HEK293 (cell line): ENCODE measurements around the gene HSD3B2.

Experiments used
- CTCF ChIA-PET: fragments of 350-600 bp; formaldehyde crosslinking; extraction: SDS; loops from one replicate; lab custom pipeline; 2021; ENCODE audit warnings: antibody characterized with exemption; lab: Yijun Ruan, JAX
- POLR2A ChIA-PET: fragments of 300-600 bp; formaldehyde crosslinking; extraction: SDS; loops from one replicate; lab custom pipeline; 2020; ENCODE audit warnings: antibody characterized with exemption, inconsistent platforms; lab: Yijun Ruan, JAX
- H3K27ac ChIP-seq: fragments of 200-500 bp; sonication (Bioruptor generic); 2 replicates; pipeline ENCODE4 v1.5.1; 2014; ENCODE audit warnings: low read depth, low read length, control low read depth, inconsistent platforms; ENCODE audit errors: extremely low read depth
- H3K36me3 ChIP-seq, 2 experiments: fragments of 200-500 bp in 1 of 2; sonication (Bioruptor generic) in 1 of 2; 1 replicate in 1 of 2; 2 replicates in 1 of 2; pipeline ENCODE4 v1.5.1; 2014 to 2017; ENCODE audit warnings: inconsistent platforms in 2 of 2, low read length in 2 of 2; ENCODE audit not compliant: control insufficient read depth in 2 of 2, insufficient read depth in 1 of 2
- H3K4me1 ChIP-seq: fragments of 200-500 bp; sonication (Bioruptor generic); 2 replicates; pipeline ENCODE4 v1.5.1; 2014; ENCODE audit warnings: mild to moderate bottlenecking, low read length, inconsistent platforms; ENCODE audit not compliant: control insufficient read depth, insufficient read depth
- H3K4me3 ChIP-seq: 2 replicates; pipeline ENCODE4 v1.5.1; 2011; ENCODE audit warnings: low read depth, mild to moderate bottlenecking, control low read depth, low read length, moderate library complexity
- H3K9me3 ChIP-seq: fragments of 200-500 bp; sonication (Bioruptor generic); 2 replicates; pipeline ENCODE4 v1.5.1; 2014; ENCODE audit warnings: low read depth, low read length, inconsistent platforms; ENCODE audit not compliant: control insufficient read depth, insufficient read depth
- GLIS1 ChIP-seq: fragments of 450-650 bp; formaldehyde crosslinking; IDR thresholded peaks from 2 replicates; pipeline ENCODE4 v1.5.1; 2016; ENCODE audit warnings: missing biosample characterization, missing genetic modification characterization
- HOXD13 ChIP-seq: sonication (generic); formaldehyde crosslinking; IDR thresholded peaks from 2 replicates; pipeline ENCODE4 v1.8.0; 2022; ENCODE audit warnings: missing genetic modification reagents, borderline replicate concordance
- IKZF3 ChIP-seq: fragments of 450-650 bp; IDR thresholded peaks from 2 replicates; pipeline ENCODE4 v1.5.0; 2018; ENCODE audit warnings: missing biosample characterization, mild to moderate bottlenecking, missing genetic modification characterization, moderate library complexity
- KLF10 ChIP-seq: fragments of 450-650 bp; IDR thresholded peaks from 2 replicates; pipeline ENCODE4 v1.5.1; 2018; ENCODE audit warnings: missing biosample characterization, mild to moderate bottlenecking, missing genetic modification characterization
- PRDM1 ChIP-seq: fragments of 450-650 bp; formaldehyde crosslinking; IDR thresholded peaks from 2 replicates; pipeline ENCODE4; 2016; ENCODE audit warnings: missing biosample characterization, missing genetic modification characterization
- REPIN1 ChIP-seq: fragments of 450-650 bp; formaldehyde crosslinking; IDR thresholded peaks from 2 replicates; pipeline ENCODE4 v1.5.1; 2017; ENCODE audit warnings: missing biosample characterization, missing genetic modification characterization, low read depth
- TRIM28 ChIP-seq: IDR thresholded peaks from 2 replicates; pipeline ENCODE4 v1.6.1; 2011; ENCODE audit warnings: low read length, control low read depth, borderline replicate concordance
- YY2 ChIP-seq: fragments of 450-650 bp; formaldehyde crosslinking; IDR thresholded peaks from 2 replicates; pipeline ENCODE4 v1.5.1; 2016; ENCODE audit warnings: missing biosample characterization, missing genetic modification characterization
- ZFHX2 ChIP-seq: fragments of 450-650 bp; formaldehyde crosslinking; conservative IDR thresholded peaks from 2 replicates; pipeline ENCODE4 v1.5.1; 2016; ENCODE audit warnings: missing biosample characterization, missing genetic modification characterization
- ZNF140 ChIP-seq: fragments of 450-650 bp; formaldehyde crosslinking; IDR thresholded peaks from 2 replicates; pipeline ENCODE4 v1.5.1; 2016; ENCODE audit warnings: missing biosample characterization, missing genetic modification characterization
- ZNF214 ChIP-seq: fragments of 450-650 bp; formaldehyde crosslinking; IDR thresholded peaks from 2 replicates; pipeline ENCODE4 v1.5.1; 2017; ENCODE audit warnings: missing biosample characterization, mild to moderate bottlenecking, missing genetic modification characterization, borderline replicate concordance
- ZNF266 ChIP-seq: fragments of 450-650 bp; formaldehyde crosslinking; IDR thresholded peaks from 2 replicates; pipeline ENCODE4 v1.5.1; 2016; ENCODE audit warnings: missing biosample characterization, missing genetic modification characterization, low read depth
- ZNF324 ChIP-seq: fragments of 450-650 bp; formaldehyde crosslinking; IDR thresholded peaks from 2 replicates; pipeline ENCODE4 v1.5.1; 2016; ENCODE audit warnings: missing biosample characterization, missing genetic modification characterization
- ZNF501 ChIP-seq: fragments of 450-650 bp; formaldehyde crosslinking; IDR thresholded peaks from 2 replicates; pipeline ENCODE4 v1.5.1; 2016; ENCODE audit warnings: missing biosample characterization, missing genetic modification characterization
- ZNF629 ChIP-seq: fragments of 450-650 bp; formaldehyde crosslinking; IDR thresholded peaks from 2 replicates; pipeline ENCODE4 v1.5.1; 2017; ENCODE audit warnings: missing biosample characterization, missing genetic modification characterization
- ZNF660 ChIP-seq: fragments of 450-650 bp; IDR thresholded peaks from 2 replicates; pipeline ENCODE4 v1.5.1; 2018; ENCODE audit warnings: missing biosample characterization, mild to moderate bottlenecking, missing genetic modification characterization
- ZNF701 ChIP-seq: fragments of 450-650 bp; formaldehyde crosslinking; IDR thresholded peaks from 2 replicates; pipeline ENCODE4 v1.5.1; 2016; ENCODE audit warnings: missing biosample characterization, missing genetic modification characterization
- ZNF768 ChIP-seq: fragments of 450-650 bp; formaldehyde crosslinking; IDR thresholded peaks from 2 replicates; pipeline ENCODE4 v1.5.1; 2018; ENCODE audit warnings: missing biosample characterization, mild to moderate bottlenecking, missing genetic modification characterization
- ZNF776 ChIP-seq: fragments of 450-650 bp; formaldehyde crosslinking; IDR thresholded peaks from 2 replicates; pipeline ENCODE4 v1.5.0; 2017; ENCODE audit warnings: missing biosample characterization, missing genetic modification characterization, borderline replicate concordance
- ZNF791 ChIP-seq: fragments of 450-650 bp; formaldehyde crosslinking; IDR thresholded peaks from 2 replicates; pipeline ENCODE4 v1.5.1; 2016; ENCODE audit warnings: missing biosample characterization, missing genetic modification characterization
- TF ChIP-seq, protein P1 (sequence below): fragments of 450-650 bp; formaldehyde crosslinking; IDR thresholded peaks from 2 replicates; pipeline ENCODE4 v1.5.1; 2017; ENCODE audit warnings: missing biosample characterization, missing genetic modification characterization
- TF ChIP-seq, protein P2 (sequence below): fragments of 450-650 bp; formaldehyde crosslinking; IDR thresholded peaks from 2 replicates; pipeline ENCODE4 v1.5.1; 2016; ENCODE audit warnings: missing biosample characterization, missing genetic modification characterization
- TF ChIP-seq, protein P3 (sequence below): fragments of 450-650 bp; formaldehyde crosslinking; IDR thresholded peaks from 2 replicates; pipeline ENCODE4 v1.5.1; 2016; ENCODE audit warnings: missing biosample characterization, missing genetic modification characterization, borderline replicate concordance

HSD3B2 gene

DNA sequence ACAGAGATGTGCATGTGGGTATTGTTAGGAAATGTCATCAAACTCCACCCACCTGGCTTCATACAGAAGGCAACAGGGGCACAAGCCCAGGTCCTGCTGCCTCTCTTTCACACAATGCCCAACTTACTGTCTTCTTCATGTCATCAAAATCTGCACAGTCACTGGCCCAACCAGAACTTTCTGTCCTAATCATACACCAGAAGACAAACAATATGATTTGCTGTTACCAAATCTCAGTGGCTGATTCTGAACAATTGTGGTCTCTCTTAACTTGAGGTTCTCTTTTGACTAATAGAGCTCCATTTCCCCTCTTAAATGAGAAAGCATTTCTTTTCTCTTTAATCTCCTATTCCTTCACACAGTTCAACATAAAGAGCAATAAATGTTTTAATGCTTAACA lies 7.7 kb downstream of the HSD3B2 start:
- ChIA-PET CTCF (no interaction called here), POLR2A (no interaction called here)
- no peaks in the 10 kb centered on the region for H3K36me3 ChIP-seq

DNA sequence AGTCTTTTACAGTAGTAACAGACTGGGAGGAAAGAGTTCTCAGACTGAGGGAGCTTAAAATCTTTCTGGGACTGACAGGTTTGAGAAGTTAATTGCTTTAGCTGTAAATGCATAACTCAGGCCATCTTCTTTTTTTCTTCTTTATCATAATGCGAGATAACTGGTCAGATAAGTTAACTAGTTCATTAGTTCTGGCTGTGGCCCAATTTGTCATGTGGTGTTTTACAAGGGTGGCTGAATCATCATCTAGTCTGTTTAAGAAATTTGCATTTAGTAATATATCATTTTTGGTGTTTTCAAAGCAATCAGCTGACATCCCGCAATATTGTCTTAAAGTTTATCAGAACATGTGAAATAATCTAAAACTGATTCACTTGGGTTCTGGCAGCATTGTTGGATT lies 14.0 kb downstream of the HSD3B2 start:
- Histone ChIP-seq H3K27ac (no peak overlapping the region), H3K36me3 (no peaks in the 10 kb centered on the region), H3K4me3 (no peak overlapping the region), H3K4me1 (no peaks in the 10 kb centered on the region), H3K9me3 (no peaks in the 10 kb centered on the region)
- POLR2A ChIA-PET, result no interaction called here
- CTCF ChIA-PET, result no interaction called here
- TF ChIP-seq REPIN1 (tag by site-specific recombination) (no peak), KLF10 (tag by site-specific recombination) (no peak), PRDM1 (tag by site-specific recombination) (no peak), ZNF660 (tag by site-specific recombination) (no peak), HOXD13 (CRISPR knock-in tag) (no peak), ZNF776 (tag by site-specific recombination) (no peak), TRIM28 (no peak), ZNF324 (tag by site-specific recombination) (no peak), ZNF701 (tag by site-specific recombination) (no peak), ZNF629 (tag by site-specific recombination) (no peak), ZNF214 (tag by site-specific recombination) (no peak), GLIS1 (tag by site-specific recombination) (no peak), YY2 (no peak), ZNF140 (tag by site-specific recombination) (no peak)
- TF ChIP-seq, protein P1, sequence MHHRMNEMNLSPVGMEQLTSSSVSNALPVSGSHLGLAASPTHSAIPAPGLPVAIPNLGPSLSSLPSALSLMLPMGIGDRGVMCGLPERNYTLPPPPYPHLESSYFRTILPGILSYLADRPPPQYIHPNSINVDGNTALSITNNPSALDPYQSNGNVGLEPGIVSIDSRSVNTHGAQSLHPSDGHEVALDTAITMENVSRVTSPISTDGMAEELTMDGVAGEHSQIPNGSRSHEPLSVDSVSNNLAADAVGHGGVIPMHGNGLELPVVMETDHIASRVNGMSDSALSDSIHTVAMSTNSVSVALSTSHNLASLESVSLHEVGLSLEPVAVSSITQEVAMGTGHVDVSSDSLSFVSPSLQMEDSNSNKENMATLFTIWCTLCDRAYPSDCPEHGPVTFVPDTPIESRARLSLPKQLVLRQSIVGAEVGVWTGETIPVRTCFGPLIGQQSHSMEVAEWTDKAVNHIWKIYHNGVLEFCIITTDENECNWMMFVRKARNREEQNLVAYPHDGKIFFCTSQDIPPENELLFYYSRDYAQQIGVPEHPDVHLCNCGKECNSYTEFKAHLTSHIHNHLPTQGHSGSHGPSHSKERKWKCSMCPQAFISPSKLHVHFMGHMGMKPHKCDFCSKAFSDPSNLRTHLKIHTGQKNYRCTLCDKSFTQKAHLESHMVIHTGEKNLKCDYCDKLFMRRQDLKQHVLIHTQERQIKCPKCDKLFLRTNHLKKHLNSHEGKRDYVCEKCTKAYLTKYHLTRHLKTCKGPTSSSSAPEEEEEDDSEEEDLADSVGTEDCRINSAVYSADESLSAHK (tag by site-specific recombination), result no peak

More for the DNA sequence above, 7.7 kb downstream of the HSD3B2 start:
- Histone ChIP-seq H3K4me1 (no peaks in the 10 kb centered on the region), H3K27ac (no peak overlapping the region), H3K4me3 (no peak overlapping the region), H3K9me3 (no peaks in the 10 kb centered on the region)
- TF ChIP-seq ZNF501 (tag by site-specific recombination) (no peak), TRIM28 (no peak), ZNF791 (tag by site-specific recombination) (no peak), ZFHX2 (tag by site-specific recombination) (no peak), IKZF3 (tag by site-specific recombination) (no peak), ZNF266 (tag by site-specific recombination) (no peak), ZNF768 (tag by site-specific recombination) (no peak)
- TF ChIP-seq, protein P2, sequence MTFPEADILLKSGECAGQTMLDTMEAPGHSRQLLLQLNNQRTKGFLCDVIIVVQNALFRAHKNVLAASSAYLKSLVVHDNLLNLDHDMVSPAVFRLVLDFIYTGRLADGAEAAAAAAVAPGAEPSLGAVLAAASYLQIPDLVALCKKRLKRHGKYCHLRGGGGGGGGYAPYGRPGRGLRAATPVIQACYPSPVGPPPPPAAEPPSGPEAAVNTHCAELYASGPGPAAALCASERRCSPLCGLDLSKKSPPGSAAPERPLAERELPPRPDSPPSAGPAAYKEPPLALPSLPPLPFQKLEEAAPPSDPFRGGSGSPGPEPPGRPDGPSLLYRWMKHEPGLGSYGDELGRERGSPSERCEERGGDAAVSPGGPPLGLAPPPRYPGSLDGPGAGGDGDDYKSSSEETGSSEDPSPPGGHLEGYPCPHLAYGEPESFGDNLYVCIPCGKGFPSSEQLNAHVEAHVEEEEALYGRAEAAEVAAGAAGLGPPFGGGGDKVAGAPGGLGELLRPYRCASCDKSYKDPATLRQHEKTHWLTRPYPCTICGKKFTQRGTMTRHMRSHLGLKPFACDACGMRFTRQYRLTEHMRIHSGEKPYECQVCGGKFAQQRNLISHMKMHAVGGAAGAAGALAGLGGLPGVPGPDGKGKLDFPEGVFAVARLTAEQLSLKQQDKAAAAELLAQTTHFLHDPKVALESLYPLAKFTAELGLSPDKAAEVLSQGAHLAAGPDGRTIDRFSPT, result no peak
- TF ChIP-seq, protein P3, sequence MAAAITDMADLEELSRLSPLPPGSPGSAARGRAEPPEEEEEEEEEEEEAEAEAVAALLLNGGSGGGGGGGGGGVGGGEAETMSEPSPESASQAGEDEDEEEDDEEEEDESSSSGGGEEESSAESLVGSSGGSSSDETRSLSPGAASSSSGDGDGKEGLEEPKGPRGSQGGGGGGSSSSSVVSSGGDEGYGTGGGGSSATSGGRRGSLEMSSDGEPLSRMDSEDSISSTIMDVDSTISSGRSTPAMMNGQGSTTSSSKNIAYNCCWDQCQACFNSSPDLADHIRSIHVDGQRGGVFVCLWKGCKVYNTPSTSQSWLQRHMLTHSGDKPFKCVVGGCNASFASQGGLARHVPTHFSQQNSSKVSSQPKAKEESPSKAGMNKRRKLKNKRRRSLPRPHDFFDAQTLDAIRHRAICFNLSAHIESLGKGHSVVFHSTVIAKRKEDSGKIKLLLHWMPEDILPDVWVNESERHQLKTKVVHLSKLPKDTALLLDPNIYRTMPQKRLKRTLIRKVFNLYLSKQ, result no peak
